H9 (cell line): ENCODE results near the gene SHMT2. TPM values are rescaled to one million over a fixed set of nuclear protein-coding genes. Genes with fewer than 3 reads are reported as not detected.

Source experiments
- DNase-seq: peaks from one replicate; pipeline ENCODE4 v3.0.0-alpha.2; 2017
- H2AFZ ChIP-seq: one replicate; pipeline ENCODE4 v1.6.1; 2013; ENCODE audit warnings: mild to moderate bottlenecking, low read length, control low read depth, moderate library complexity
- H2AK5ac ChIP-seq: 2 replicates; pipeline ENCODE4 v1.6.1; 2013; ENCODE audit warnings: low read length, control low read depth, mixed read lengths; ENCODE audit not compliant: insufficient read length
- H2BK120ac ChIP-seq: one replicate; pipeline ENCODE4 v1.6.1; 2013; ENCODE audit warnings: low read depth, mild to moderate bottlenecking, low read length, control low read depth, inconsistent platforms; ENCODE audit not compliant: poor library complexity, severe bottlenecking
- H2BK12ac ChIP-seq: 2 replicates; pipeline ENCODE4 v1.6.1; 2013; ENCODE audit warnings: low read length, control low read depth, mixed read lengths, low read depth; ENCODE audit not compliant: insufficient read length
- H2BK15ac ChIP-seq: 2 replicates; pipeline ENCODE4 v1.6.1; 2013; ENCODE audit warnings: low read depth, low read length, control low read depth
- H2BK20ac ChIP-seq: one replicate; pipeline ENCODE4 v1.6.1; 2013; ENCODE audit warnings: low read depth, mild to moderate bottlenecking, low read length, control low read depth, inconsistent platforms; ENCODE audit not compliant: poor library complexity, severe bottlenecking
- H2BK5ac ChIP-seq: 2 replicates; pipeline ENCODE4 v1.6.1; 2013; ENCODE audit warnings: low read length, control low read depth, mixed read lengths; ENCODE audit not compliant: insufficient read length
- H3K14ac ChIP-seq: 2 replicates; pipeline ENCODE4 v1.6.1; 2013; ENCODE audit warnings: low read length, control low read depth; ENCODE audit not compliant: insufficient read depth
- H3K18ac ChIP-seq: 2 replicates; pipeline ENCODE4 v1.6.1; 2013; ENCODE audit warnings: low read depth, mild to moderate bottlenecking, mixed read lengths, low read length, control low read depth; ENCODE audit not compliant: insufficient read length
- H3K23ac ChIP-seq: 2 replicates; pipeline ENCODE4 v1.6.1; 2013; ENCODE audit warnings: low read length, control low read depth, mixed read lengths, low read depth; ENCODE audit not compliant: insufficient read length
- H3K23me2 ChIP-seq: 2 replicates; pipeline ENCODE4 v1.6.1; 2013; ENCODE audit warnings: low read depth, mild to moderate bottlenecking, mixed read lengths, low read length, control low read depth; ENCODE audit not compliant: insufficient read length, poor library complexity, severe bottlenecking
- H3K27ac ChIP-seq: 2 replicates; pipeline ENCODE4 v1.5.1; 2013; ENCODE audit warnings: low read length, control low read depth, mixed read lengths, low read depth; ENCODE audit not compliant: insufficient read length
- H3K27me3 ChIP-seq: 2 replicates; pipeline ENCODE4 v1.6.1; 2013; ENCODE audit warnings: low read length, control low read depth, inconsistent platforms; ENCODE audit not compliant: insufficient read depth
- H3K4ac ChIP-seq: 2 replicates; pipeline ENCODE4 v1.6.1; 2013; ENCODE audit warnings: low read depth, mild to moderate bottlenecking, control low read depth, inconsistent platforms, low read length, moderate library complexity
- H3K4me1 ChIP-seq: 2 replicates; pipeline ENCODE4 v1.6.1; 2013; ENCODE audit warnings: low read length, control low read depth, inconsistent platforms; ENCODE audit not compliant: insufficient read depth
- H3K4me2 ChIP-seq: 2 replicates; pipeline ENCODE4 v1.6.1; 2013; ENCODE audit warnings: low read length, control low read depth, mixed read lengths; ENCODE audit not compliant: insufficient read length, insufficient read depth
- H3K56ac ChIP-seq: 2 replicates; pipeline ENCODE4 v1.6.1; 2013; ENCODE audit warnings: low read depth, mild to moderate bottlenecking, mixed read lengths, low read length, control low read depth; ENCODE audit not compliant: insufficient read length
- H3K79me1 ChIP-seq: 2 replicates; pipeline ENCODE4 v1.6.1; 2013; ENCODE audit warnings: low read depth, mild to moderate bottlenecking, moderate library complexity, low read length, control low read depth, inconsistent platforms; ENCODE audit not compliant: insufficient read depth, poor library complexity, severe bottlenecking
- H3K79me2 ChIP-seq: 2 replicates; pipeline ENCODE4 v1.6.1; 2013; ENCODE audit warnings: low read length, control low read depth, inconsistent platforms; ENCODE audit not compliant: insufficient read depth
- H3K9ac ChIP-seq: 2 replicates; pipeline ENCODE4 v1.6.1; 2013; ENCODE audit warnings: low read length, control low read depth, mixed read lengths; ENCODE audit not compliant: insufficient read length; ENCODE audit errors: extremely low read depth
- H3K9me3 ChIP-seq: one replicate; pipeline ENCODE4 v1.6.1; 2013; ENCODE audit warnings: low read depth, low read length, inconsistent platforms; ENCODE audit not compliant: control insufficient read depth
- H3T11ph ChIP-seq: one replicate; pipeline ENCODE4 v1.6.1; 2013; ENCODE audit warnings: mild to moderate bottlenecking, low read length, control low read depth, inconsistent platforms
- H4K20me1 ChIP-seq: one replicate; pipeline ENCODE4 v1.6.1; 2013; ENCODE audit not compliant: control insufficient read depth, insufficient read length, insufficient read depth
- H4K5ac ChIP-seq: 2 replicates; pipeline ENCODE4 v1.6.1; 2013; ENCODE audit warnings: low read depth, mild to moderate bottlenecking, mixed read lengths, low read length, control low read depth; ENCODE audit not compliant: insufficient read length
- H4K8ac ChIP-seq: replicated peaks from 2 replicates; pipeline ENCODE4 v1.6.1; 2013; ENCODE audit warnings: low read length, control low read depth, mixed read lengths, low read depth; ENCODE audit not compliant: insufficient read length
- H4K91ac ChIP-seq: 2 replicates; pipeline ENCODE4 v1.6.1; 2013; ENCODE audit warnings: low read depth, mild to moderate bottlenecking, moderate library complexity, mixed read lengths, low read length, control low read depth; ENCODE audit not compliant: insufficient read length
- H3K27ac Mint-ChIP-seq, 3 experiments: 2 replicates in 2 of 3; 3 replicates in 1 of 3; pipeline ENCODE4 v1.8.0; 2020 to 2021; ENCODE audit warnings: mixed read lengths in 3 of 3, mild to moderate bottlenecking in 1 of 3, moderate library complexity in 1 of 3
- H3K27me3 Mint-ChIP-seq: 2 replicates; pipeline ENCODE4 v1.8.0; 2021; ENCODE audit warnings: low read depth, mild to moderate bottlenecking, moderate library complexity, mixed read lengths
- H3K36me3 Mint-ChIP-seq, 3 experiments: 2 replicates in 2 of 3; 3 replicates in 1 of 3; pipeline ENCODE4 v1.8.0; 2020 to 2021; ENCODE audit warnings: low read depth in 3 of 3, mixed read lengths in 3 of 3; ENCODE audit not compliant: insufficient read depth in 1 of 3
- H3K4me1 Mint-ChIP-seq, 2 experiments: 2 replicates each; pipeline ENCODE4 v1.8.0; 2020; ENCODE audit warnings: mixed read lengths in 2 of 2
- H3K4me3 Mint-ChIP-seq, 2 experiments: 2 replicates in 1 of 2; 3 replicates in 1 of 2; pipeline ENCODE4 v1.8.0; 2020 to 2021; ENCODE audit warnings: mild to moderate bottlenecking in 2 of 2, mixed read lengths in 2 of 2, moderate library complexity in 1 of 2
- H3K9me3 Mint-ChIP-seq, 2 experiments: 2 replicates in 1 of 2; 3 replicates in 1 of 2; pipeline ENCODE4 v1.8.0; 2020; ENCODE audit warnings: mild to moderate bottlenecking in 2 of 2, mixed read lengths in 2 of 2, moderate library complexity in 1 of 2
- CTCF ChIP-seq: fragments of 200-600 bp; sonication (generic); conservative IDR thresholded peaks from 3 replicates; pipeline ENCODE4 v1.8.0; 2021; ENCODE audit warnings: antibody characterized with exemption, mild to moderate bottlenecking
- WGBS: extraction: QIAGEN DNeasy Blood & Tissue Kit; methylation state at CpG from one replicate; pipeline ENCODE4 v1.1.7; 2013; ENCODE audit warnings: missing lambda C conversion rate, low lambda C conversion rate, mixed read lengths; ENCODE audit not compliant: insufficient read length; ENCODE audit errors: extremely low coverage; 5-methylcytosine and 5-hydroxymethylcytosine counted together
- total RNA-seq: library from RNA; stranded (reverse); gene quantifications from 2 replicates; pipeline ENCODE4 v1.2.1, GENCODE V29; 2021

The SHMT2 gene
- total RNA-seq, 1 experiment from 2014 or later = 260 TPM

- Histone ChIP-seq H2BK120ac (no peak overlapping the region), H3K4ac (no peak overlapping the region), H3K9ac (no peak overlapping the region), H2BK12ac (no peak overlapping the region), H3K23ac (no peak overlapping the region), H3K79me2 (no peaks in the 10 kb centered on the region), H4K8ac (no peak overlapping the region), H2BK20ac (no peak overlapping the region), H3K4me2 (no peak overlapping the region), H3K23me2 (no peaks in the 10 kb centered on the region), H4K91ac (no peak overlapping the region), H2BK5ac (no peak overlapping the region), H4K20me1 (no peaks in the 10 kb centered on the region), H3K9me3 (no peaks in the 10 kb centered on the region), H2AFZ (no peak overlapping the region), H2BK15ac (no peak overlapping the region), H3K27ac (no peak overlapping the region), H3K4me1 (peaks cover 8% of the 10 kb centered on the region), H3K18ac (no peak overlapping the region), H4K5ac (no peak overlapping the region), H2AK5ac (no peak overlapping the region), H3T11ph (no peak overlapping the region), H3K79me1 (no peaks in the 10 kb centered on the region), H3K14ac (no peak overlapping the region), H3K56ac (no peak overlapping the region), H3K27me3 (peaks cover 15% of the 10 kb centered on the region)
- Mint-ChIP-seq H3K27ac (no peak overlapping the region), H3K4me3 (no peak overlapping the region), H3K27me3 (peaks cover 28% of the 10 kb centered on the region), H3K4me1 (peaks cover 28% of the 10 kb centered on the region in 2 experiments), H3K36me3 (peaks cover 27 to 52% (median 50%) of the 10 kb centered on the region in 3 experiments), H3K9me3 (no peaks in the 10 kb centered on the region)
- WGBS = no CpG with 5 or more reads among the region's 16 CpGs
- no peak for TF ChIP-seq CTCF
- DNase-seq = no peak
Observed at GRCh38 chr12:57210926-57211692, 18.4 kb upstream of the SHMT2 start.
